ENCODE measurements around the gene DACT3.
"Not testable (repeated sequence)": the region's sequence is repeated elsewhere in the genome, so short reads cannot be mapped to it uniquely, and the experiment has no call there.

- not testable (repeated sequence) for TF ChIP-seq CTCF, POLR2A (IDR thresholded peaks at IDR 0.05)
These were observed 32.0 kb downstream of the DACT3 start for GRCh38 chr19:46628970-46629369.
